Right lobe of liver (tissue), 6 donors: ENCODE measurements around the gene SPATA24. TPM values are rescaled to one million over a fixed set of nuclear protein-coding genes. Genes with fewer than 3 reads are reported as not detected.
A peak's percentile ranks its signal among the peaks of the same experiment; 100 is the strongest.

Source experiments
- ATAC-seq, 4 donors: fragments of 200-7000 bp; cut with Tn5 transposase; one replicate each; pipeline ENCODE4 v1.9.1; 2020; ENCODE audit warnings: mild to moderate bottlenecking in 4 of 4, moderate library complexity in 4 of 4
- DNase-seq, 3 donors: peaks; one replicate each; pipeline ENCODE4 v3.0.0-alpha.2; 2020
- H3K27ac ChIP-seq, 3 donors: fragments of 200-600 bp; one replicate each; pipeline ENCODE4 v1.8.0; 2022
- H3K27me3 ChIP-seq, 2 donors: fragments of 200-600 bp; one replicate each; pipeline ENCODE4 v1.8.0; 2022
- H3K36me3 ChIP-seq, 4 donors: fragments of 200-600 bp; sonication (generic) in 1 of 4; one replicate each; pipeline versions ENCODE4 v1.5.1 to v1.8.0; 2017 to 2022; ENCODE audit warnings: control low read depth in 1 of 4
- H3K4me1 ChIP-seq, 4 donors: fragments of 200-600 bp; sonication (generic) in 1 of 4; one replicate each; pipeline versions ENCODE4 v1.5.1 to v1.8.0; 2017 to 2022; ENCODE audit warnings: control low read depth in 1 of 4
- H3K4me3 ChIP-seq, 3 donors: fragments of 200-600 bp; one replicate each; pipeline ENCODE4 v1.8.0; 2022
- H3K9me3 ChIP-seq, 4 donors: fragments of 200-600 bp; sonication (generic) in 1 of 4; one replicate each; pipeline versions ENCODE4 v1.5.1 to v1.8.0; 2017 to 2022; ENCODE audit warnings: control low read depth in 1 of 4
- POLR2A ChIP-seq: fragments of 450-650 bp; IDR thresholded peaks from one replicate; pipeline ENCODE4 v1.6.1; 2017; ENCODE audit warnings: antibody characterized with exemption, mild to moderate bottlenecking
- WGBS: methylation state at CpG from one replicate; pipeline ENCODE4 v1.1.6; 2018; ENCODE audit warnings: low coverage, low lambda C conversion rate; ENCODE audit not compliant: insufficient coverage; ENCODE audit errors: missing lambda C conversion rate; 5-methylcytosine and 5-hydroxymethylcytosine counted together
- intact Hi-C, 2 donors: fragments of 100-400 bp; cut with DNase I; formaldehyde crosslinking; loops; one replicate each; pipeline versions ENCODE4 v1.11.2 to v1.14.1; 2022
- total RNA-seq, 6 experiments: library from RNA; depleted of rRNA in 2 of 6; stranded (reverse); fragments of >200 nt in 2 of 6; fragmentation: NEBNext Ultra II Directional in 3 of 6; extraction: Animal tissue kit (Norgen Biotek cat#: 25700) in 3 of 6; gene quantifications; one replicate each; pipeline versions ENCODE4 v1.1.0 to v1.2.4, GENCODE V29; 2016 to 2023
- TF ChIP-seq, protein P1 (sequence below), 4 donors: fragments of 200-600 bp in 3 of 4; fragments of 450-650 bp in 1 of 4; IDR thresholded peaks; one replicate each; pipeline versions ENCODE4 v1.5.1 to v1.8.0; 2016 to 2022; ENCODE audit warnings: antibody characterized with exemption in 4 of 4, mild to moderate bottlenecking in 2 of 4
- donor health status: DM: no; HTN: yes; CAD: no.
- donor health status: DM: no; HTN: no; CAD: no.
- donor health status: DM: no; HTN: no; CAD: no.
- donor health status: DM: no; HTN: yes; CAD: no.
- donor health status: DM: no; HTN: yes; CAD: no.

SPATA24 gene
- total RNA-seq, 6 experiments from 2014 or later = 1.5 to 4.0 (median 2.6) TPM

DNA sequence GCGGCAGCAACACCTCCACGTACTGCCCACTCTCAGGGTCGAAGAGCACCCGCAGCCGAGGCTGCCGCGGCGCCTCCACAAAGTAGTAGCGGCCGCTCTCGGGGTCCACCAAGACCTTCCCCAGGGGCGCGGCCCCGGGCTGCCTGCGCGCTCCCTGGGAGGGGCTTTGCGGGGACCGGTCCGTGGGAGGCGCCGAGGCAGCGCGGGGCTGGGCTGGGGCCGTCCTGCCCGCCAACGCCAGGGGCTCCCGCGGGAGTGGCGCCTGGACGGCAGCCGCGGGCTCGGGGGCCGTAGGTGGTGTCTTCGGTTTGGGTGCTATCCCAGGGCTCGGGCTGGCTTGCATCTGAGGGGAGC, 11.6 kb downstream of the SPATA24 start:
- H3K27me3 ChIP-seq = peaks cover 0 to 19% of the 10 kb centered on the region in 2 donors
- no peaks in the 10 kb centered on the region for H3K36me3 ChIP-seq
- ATAC-seq (no peak), DNase-seq (no peak)
- intact Hi-C loops = no loop called here
- H3K27ac ChIP-seq = no peak overlapping the region
- peaks cover 0 to 27% (median 4%) of the 10 kb centered on the region in 4 donors for H3K4me1 ChIP-seq
- H3K4me3 ChIP-seq = peak overlapping the region; percentile 33 to 39 (median 38)
- WGBS = 80% methylated on average over 1 of the region's 36 CpGs
- H3K9me3 ChIP-seq = no peaks in the 10 kb centered on the region
- TF ChIP-seq, protein P1, sequence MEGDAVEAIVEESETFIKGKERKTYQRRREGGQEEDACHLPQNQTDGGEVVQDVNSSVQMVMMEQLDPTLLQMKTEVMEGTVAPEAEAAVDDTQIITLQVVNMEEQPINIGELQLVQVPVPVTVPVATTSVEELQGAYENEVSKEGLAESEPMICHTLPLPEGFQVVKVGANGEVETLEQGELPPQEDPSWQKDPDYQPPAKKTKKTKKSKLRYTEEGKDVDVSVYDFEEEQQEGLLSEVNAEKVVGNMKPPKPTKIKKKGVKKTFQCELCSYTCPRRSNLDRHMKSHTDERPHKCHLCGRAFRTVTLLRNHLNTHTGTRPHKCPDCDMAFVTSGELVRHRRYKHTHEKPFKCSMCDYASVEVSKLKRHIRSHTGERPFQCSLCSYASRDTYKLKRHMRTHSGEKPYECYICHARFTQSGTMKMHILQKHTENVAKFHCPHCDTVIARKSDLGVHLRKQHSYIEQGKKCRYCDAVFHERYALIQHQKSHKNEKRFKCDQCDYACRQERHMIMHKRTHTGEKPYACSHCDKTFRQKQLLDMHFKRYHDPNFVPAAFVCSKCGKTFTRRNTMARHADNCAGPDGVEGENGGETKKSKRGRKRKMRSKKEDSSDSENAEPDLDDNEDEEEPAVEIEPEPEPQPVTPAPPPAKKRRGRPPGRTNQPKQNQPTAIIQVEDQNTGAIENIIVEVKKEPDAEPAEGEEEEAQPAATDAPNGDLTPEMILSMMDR (IDR thresholded peaks at IDR 0.05) = no peak
- TF ChIP-seq POLR2A = no peak

GRCh38 chr5:139391570-139392323, 12.1 kb downstream of the SPATA24 start:
- WGBS = 57% methylated on average over 12 of the region's 33 CpGs
- H3K27ac ChIP-seq = no peak overlapping the region
- H3K36me3 ChIP-seq = no peaks in the 10 kb centered on the region
- peaks cover 0 to 27% (median 4%) of the 10 kb centered on the region in 4 donors for H3K4me1 ChIP-seq
- peak in 1 of 3 donors; percentile 60 for DNase-seq
- H3K4me3 ChIP-seq = peak overlapping the region in 1 of 3 donors; percentile 39
- H3K27me3 ChIP-seq = peaks cover 0 to 19% of the 10 kb centered on the region in 2 donors
- H3K9me3 ChIP-seq = no peaks in the 10 kb centered on the region
- no peak for ATAC-seq
- intact Hi-C loops = no loop called here
- TF ChIP-seq, protein P1 (IDR thresholded peaks at IDR 0.05) = no peak
- no peak for TF ChIP-seq POLR2A

GRCh38 chr5:139390639-139391569, 13.0 kb downstream of the SPATA24 start:
- no peaks in the 10 kb centered on the region for H3K36me3 ChIP-seq
- peak overlapping the region in 1 of 3 donors; percentile 24 for H3K27ac ChIP-seq
- H3K27me3 ChIP-seq = peaks cover 0 to 19% of the 10 kb centered on the region in 2 donors
- H3K4me1 ChIP-seq = peaks cover 0 to 30% (median 4%) of the 10 kb centered on the region in 4 donors
- intact Hi-C loops = no loop called here
- DNase-seq (no peak), ATAC-seq (no peak)
- H3K4me3 ChIP-seq = no peak overlapping the region
- H3K9me3 ChIP-seq = no peaks in the 10 kb centered on the region
- 80% methylated on average over 5 of the region's 10 CpGs for WGBS
- TF ChIP-seq, protein P1 (IDR thresholded peaks at IDR 0.05) = no peak
- TF ChIP-seq POLR2A = no peak

DNA sequence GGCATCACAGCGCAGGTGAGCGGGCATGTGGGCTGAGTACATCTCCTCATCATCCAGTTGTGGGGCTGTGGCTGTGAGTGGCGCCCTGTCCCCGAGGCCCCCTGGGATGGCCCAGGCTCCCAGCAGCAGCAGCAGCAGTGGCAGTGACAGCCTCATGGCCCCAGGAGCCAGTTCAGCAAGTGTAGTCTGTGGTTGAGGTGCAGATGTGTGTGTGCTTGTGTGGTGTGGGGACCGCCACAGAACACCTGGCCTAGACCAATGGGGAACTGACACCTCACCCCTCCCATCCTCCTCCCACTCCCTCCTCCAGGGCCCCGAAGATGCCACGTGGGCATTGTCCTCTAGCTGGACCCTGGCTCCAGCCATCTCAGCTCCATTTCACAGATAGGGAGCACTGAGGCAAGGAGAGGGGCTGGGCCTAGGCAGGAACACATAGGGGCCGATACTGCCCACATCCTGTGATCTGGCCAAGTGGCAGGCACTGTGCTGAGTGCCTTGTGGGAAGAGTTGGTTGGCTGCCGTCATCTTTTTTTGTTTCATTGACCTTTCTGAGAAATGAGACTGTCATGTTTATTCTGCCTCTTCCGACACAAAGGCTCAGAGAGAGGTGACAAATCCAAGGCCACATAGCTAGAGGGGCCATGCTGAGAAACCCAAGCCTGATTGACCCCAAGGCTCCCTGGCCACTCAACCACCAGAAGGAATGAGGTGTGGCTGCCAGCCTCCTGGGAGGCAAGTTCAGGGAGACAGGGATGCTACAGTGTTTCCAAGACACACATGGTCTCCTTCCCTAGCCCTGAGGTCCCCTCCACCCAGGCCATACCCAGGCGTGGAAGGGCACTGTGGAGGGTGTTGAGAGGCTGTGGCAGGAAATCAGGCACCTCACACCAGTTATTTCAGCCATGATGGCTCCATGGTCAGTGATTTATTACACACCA, 13.9 kb downstream of the SPATA24 start, which contains the start of gene MZB1:
Gene MZB1, minus strand, starts transcription at position 213 of the 938 bp plus-strand sequence. Its CDS starts 57 bp downstream, at position 156.
- Histone ChIP-seq H3K27ac (peak within 1 kb of the TSS in 1 of 3 donors; percentile 24), H3K36me3 (no peaks in the 10 kb centered on the region), H3K27me3 (peaks cover 0 to 15% of the 10 kb centered on the region in 2 donors), H3K4me3 (no peak within 1 kb of the TSS), H3K9me3 (no peaks in the 10 kb centered on the region), H3K4me1 (peaks cover 0 to 40% (median 4%) of the 10 kb centered on the region in 4 donors)
- DNase-seq (peak in 1 of 3 donors; percentile 51), ATAC-seq (peak in 2 of 4 donors; percentile 4 to 8)
- TF ChIP-seq, protein P1 (IDR thresholded peaks at IDR 0.05) = no peak
- no peak for TF ChIP-seq POLR2A
- intact Hi-C loops = loop anchor here in 1 of 2 donors (10.0 kb wide), 1 partner anchor 95 kb away; the partner anchor contains the start of gene MATR3
- 67% methylated on average over 1 of the region's 11 CpGs for WGBS
